Femur (tissue), 1 donor: ENCODE measurements around the gene IFNA16.
A peak's percentile ranks its signal among the peaks of the same experiment; 100 is the strongest.
"Not testable (repeated sequence)": the region's sequence is repeated elsewhere in the genome, so short reads cannot be mapped to it uniquely, and the experiment has no call there.

Source experiments
- DNase-seq: peaks from one replicate; pipeline ENCODE4 v3.0.0-alpha.2; 2017

The IFNA16 gene

GRCh38 chr9:21217211-21217610, at the start of gene IFNA16:
Gene IFNA16 (minus strand): TSS chr9:21217311. CDS start chr9:21217305, 6 bp downstream.
- not testable (repeated sequence) for DNase-seq

GRCh38 chr9:21265421-21266189, 48.5 kb upstream of the IFNA16 start:
- DNase-seq = no peak

- DNase-seq = no peak
Observed at GRCh38 chr9:21255538-21256212, 38.6 kb upstream of the IFNA16 start.

- peak; percentile 52 for DNase-seq
Observed at GRCh38 chr9:21252721-21253547, 35.8 kb upstream of the IFNA16 start.

- DNase-seq = no peak
Observed at GRCh38 chr9:21251638-21252037, 34.5 kb upstream of the IFNA16 start.

- DNase-seq = no peak
Observed at GRCh38 chr9:21251190-21251589, 34.1 kb upstream of the IFNA16 start.

- no peak for DNase-seq
Observed at GRCh38 chr9:21244836-21245235, 27.7 kb upstream of the IFNA16 start.

GRCh38 chr9:21239911-21240310, 22.8 kb upstream of the IFNA16 start, which contains the start of gene IFNA14:
Gene IFNA14 (minus strand): TSS chr9:21240005. CDS start chr9:21239935, 70 bp downstream.
- DNase-seq = no peak

- DNase-seq = not testable (repeated sequence)
Observed at GRCh38 chr9:21236360-21236714, 19.2 kb upstream of the IFNA16 start.

GRCh38 chr9:21235468-21236359, 18.6 kb upstream of the IFNA16 start:
- peak; percentile 39 for DNase-seq

GRCh38 chr9:21234153-21234687, 17.1 kb upstream of the IFNA16 start:
- DNase-seq = no peak

GRCh38 chr9:21233258-21233657, 16.1 kb upstream of the IFNA16 start:
- DNase-seq = no peak

- no peak for DNase-seq
Observed at GRCh38 chr9:21228122-21228521, 11.0 kb upstream of the IFNA16 start, which contains the start of gene IFNA17. Gene IFNA17 (minus strand): TSS chr9:21228222. CDS start chr9:21228173, 49 bp downstream.

GRCh38 chr9:21213411-21214326, 3.4 kb downstream of the IFNA16 start:
- DNase-seq = not testable (repeated sequence)

- not testable (repeated sequence) for DNase-seq
Observed at GRCh38 chr9:21212160-21212559, 5.0 kb downstream of the IFNA16 start.

- DNase-seq = not testable (repeated sequence)
Observed at GRCh38 chr9:21210782-21211181, 6.3 kb downstream of the IFNA16 start.

GRCh38 chr9:21210311-21210710, 6.8 kb downstream of the IFNA16 start:
- DNase-seq = no peak

- DNase-seq = not testable (repeated sequence)
Observed at GRCh38 chr9:21207043-21207442, 10.1 kb downstream of the IFNA16 start, which contains the start of gene IFNA10. Gene IFNA10 (minus strand): TSS chr9:21207143. CDS start chr9:21207097, 46 bp downstream.

GRCh38 chr9:21205204-21205603, 11.9 kb downstream of the IFNA16 start:
- no peak for DNase-seq

GRCh38 chr9:21202105-21202504, 15.0 kb downstream of the IFNA16 start, which contains the start of gene IFNA7:
Gene IFNA7 (minus strand): TSS chr9:21202205. CDS start chr9:21202165, 40 bp downstream.
- not testable (repeated sequence) for DNase-seq
